ENCODE results near the gene CREBBP.
"Not testable (repeated sequence)": the region's sequence is repeated elsewhere in the genome, so short reads cannot be mapped to it uniquely, and the experiment has no call there.

CREBBP gene

GRCh38 chr16:3731126-3731935 lies 149.2 kb downstream of the CREBBP start:
- DNase-seq = no peak

- DNase-seq = no peak
These were observed 150.1 kb downstream of the CREBBP start for GRCh38 chr16:3730161-3731125.

- no peak for DNase-seq
These were observed 151.1 kb downstream of the CREBBP start for GRCh38 chr16:3729161-3730112.

GRCh38 chr16:3728424-3729160 lies 151.9 kb downstream of the CREBBP start:
- DNase-seq = no peak

DNA sequence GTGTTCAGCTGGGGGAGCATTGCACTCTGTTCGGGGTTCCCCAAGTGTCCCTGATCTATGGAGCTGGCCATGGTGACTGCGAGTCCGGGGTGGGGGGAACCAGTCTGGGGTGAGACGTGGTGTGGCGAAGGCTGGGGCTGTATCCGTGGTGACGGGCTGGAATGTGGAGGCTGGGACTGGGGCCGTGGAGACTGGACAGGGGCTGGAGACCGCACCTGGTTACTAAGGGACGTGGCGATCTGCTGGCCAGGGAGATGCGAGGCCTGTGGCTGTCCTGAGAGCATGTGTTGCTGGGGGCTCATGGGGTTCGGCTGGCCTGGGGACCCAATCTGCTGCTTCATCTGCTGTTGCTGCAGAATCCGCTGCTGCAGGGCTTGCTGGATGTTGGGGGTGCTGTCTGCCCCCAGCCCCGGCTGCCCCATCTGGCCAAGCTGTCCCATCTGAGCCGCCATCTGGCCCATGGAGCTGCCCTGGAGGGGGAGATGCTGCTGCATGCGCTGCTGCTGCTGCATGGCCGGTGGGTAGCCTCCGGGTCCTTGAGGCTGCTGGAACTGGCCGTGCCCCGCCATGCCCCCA lies 152.6 kb downstream of the CREBBP start:
- no peak for DNase-seq

- DNase-seq = no peak
These were observed 154.4 kb downstream of the CREBBP start for GRCh38 chr16:3726021-3726687.

DNA sequence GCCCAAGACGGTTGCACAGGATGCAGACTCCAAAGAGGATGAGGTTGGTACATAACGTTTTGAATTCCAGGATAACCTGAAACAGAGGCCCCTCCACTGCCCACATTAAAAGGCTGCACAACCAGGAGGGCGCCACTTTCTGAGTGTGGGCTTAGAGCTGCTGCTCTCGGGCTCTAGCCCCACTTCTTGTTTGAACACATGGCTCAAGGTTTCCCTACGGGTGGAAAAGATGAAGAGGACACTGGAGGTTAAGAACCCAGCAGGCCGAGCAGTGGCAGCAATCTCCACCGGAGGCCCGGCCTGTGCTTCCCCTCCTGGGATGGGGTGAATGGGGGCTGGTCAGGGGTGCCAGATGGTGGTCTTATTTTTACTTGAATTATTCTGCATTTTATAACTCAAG lies 155.2 kb downstream of the CREBBP start:
- no peak for DNase-seq

- no peak for DNase-seq
These were observed 158.0 kb downstream of the CREBBP start for GRCh38 chr16:3722508-3722907.

DNA sequence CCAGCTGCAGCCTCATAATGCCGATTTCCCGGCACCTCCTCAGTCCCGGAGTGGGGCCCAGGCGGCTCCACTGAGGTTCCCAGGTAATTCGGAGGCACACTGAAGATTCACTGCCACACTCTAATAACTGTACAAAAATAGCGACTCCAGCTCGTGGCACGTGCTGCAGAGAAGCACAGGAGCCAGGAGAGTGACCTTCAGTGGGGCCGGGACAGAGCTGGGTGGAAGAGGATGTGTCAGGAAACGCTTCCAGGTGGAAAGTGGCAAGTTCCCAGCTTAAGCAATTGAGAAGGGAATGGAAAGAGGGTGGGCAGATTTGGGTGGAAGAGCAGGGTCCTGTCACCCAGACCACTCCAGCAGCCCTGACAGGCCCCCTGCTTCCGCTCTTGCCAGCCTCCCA lies 160.1 kb downstream of the CREBBP start:
- no peak for DNase-seq

- DNase-seq = no peak
These were observed 161.9 kb downstream of the CREBBP start for GRCh38 chr16:3718628-3719027.

GRCh38 chr16:3718019-3718391 lies 162.5 kb downstream of the CREBBP start:
- no peak for DNase-seq

- peak; percentile 86 for DNase-seq
These were observed 163.1 kb downstream of the CREBBP start, which contains the start of gene TRAP1 for GRCh38 chr16:3717235-3718018. TSS of gene TRAP1 (minus strand) at chr16:3717524. CDS start at chr16:3717508, 16 bp downstream.

GRCh38 chr16:3716831-3717234 lies 163.7 kb downstream of the CREBBP start:
- DNase-seq = peak; percentile 9

DNA sequence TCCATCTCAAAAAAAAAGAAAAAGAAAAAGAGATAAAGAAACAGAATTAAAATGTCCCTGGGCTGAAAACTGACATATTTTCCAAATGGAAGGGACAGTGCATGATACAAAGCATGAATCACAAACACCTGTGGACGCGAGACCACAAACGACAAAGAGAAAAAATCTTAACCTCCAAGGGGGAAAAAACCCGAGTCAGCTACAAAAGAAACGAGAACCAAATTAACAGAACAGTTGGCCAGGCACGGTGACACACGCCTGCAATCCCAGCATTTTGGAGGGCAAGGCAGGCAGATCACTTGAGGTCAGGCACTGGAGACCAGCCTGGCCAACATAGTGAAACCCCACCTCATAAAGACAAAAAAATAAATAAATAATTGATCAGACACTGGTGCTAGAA lies 165.1 kb downstream of the CREBBP start:
- DNase-seq = no peak

- not testable (repeated sequence) for DNase-seq
These were observed 166.1 kb downstream of the CREBBP start for GRCh38 chr16:3714378-3714777.

DNA sequence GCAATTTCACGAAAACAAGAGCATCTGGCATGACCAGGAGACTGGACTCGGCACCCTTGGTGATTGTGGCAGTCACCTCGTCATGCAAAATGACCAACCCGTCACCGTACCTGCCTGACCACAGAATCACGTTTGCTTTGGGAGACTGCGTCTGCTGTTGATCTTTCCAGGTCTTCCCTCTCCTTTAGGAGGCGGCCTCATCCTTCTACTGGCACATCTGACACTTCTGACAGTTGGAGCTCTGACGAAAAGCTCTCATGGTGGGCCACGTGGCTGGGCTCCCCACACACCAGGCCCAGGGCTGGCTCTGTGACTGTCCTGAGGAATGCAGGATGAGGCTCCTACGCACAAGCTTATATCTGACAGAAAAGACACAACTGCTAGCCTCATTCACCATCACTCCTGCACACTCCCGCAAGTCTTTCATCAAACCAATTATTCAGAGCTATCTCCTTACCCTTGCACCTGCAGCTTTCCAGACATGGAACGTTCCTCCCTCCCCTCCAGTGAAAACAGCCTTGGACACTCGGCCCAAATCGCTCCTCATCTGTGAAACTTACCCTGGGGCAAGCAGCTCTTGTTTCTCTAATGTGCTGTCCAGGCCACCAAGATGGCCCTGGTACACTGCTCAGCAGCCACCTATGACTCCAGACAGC lies 166.8 kb downstream of the CREBBP start:
- no peak for DNase-seq

DNA sequence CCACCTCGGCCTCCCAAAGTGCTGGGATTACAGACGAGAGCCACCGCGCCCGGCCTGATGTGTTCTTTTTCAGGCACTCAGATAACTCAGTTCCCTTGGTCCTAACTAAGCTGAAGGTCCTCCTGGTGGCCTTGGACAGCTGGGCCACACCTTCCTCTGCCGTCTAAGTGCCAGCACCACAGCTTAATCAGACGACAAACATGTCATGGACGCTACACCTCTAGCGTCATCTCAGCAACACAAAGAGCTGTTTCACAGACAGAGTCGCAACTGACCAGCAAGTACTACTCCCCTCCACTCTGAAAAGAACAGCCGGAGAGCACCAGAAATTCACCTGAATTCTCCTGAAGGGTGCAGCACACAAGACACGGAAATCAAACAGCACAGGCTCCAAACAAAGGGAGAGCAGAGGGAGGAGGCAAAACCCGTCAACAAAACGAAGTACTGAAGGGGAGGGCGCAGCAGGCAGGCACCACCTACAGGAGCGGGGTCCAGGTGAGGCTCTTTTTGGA lies 167.6 kb downstream of the CREBBP start:
- DNase-seq = no peak

- DNase-seq = no peak
These were observed 174.1 kb downstream of the CREBBP start for GRCh38 chr16:3706253-3707012.

Measured in inflammatory macrophage treated with lipopolysaccharide for 4 hours (primary cell).